Activated T-cell treated with anti-CD3 and anti-CD28 coated beads for 24 hours (primary cell): Measurements from ENCODE around the gene TGFB2.

ENCODE experiments used
- DNase-seq: peaks from one replicate; pipeline ENCODE4 v3.0.0-alpha.2; 2020; ENCODE audit warnings: low read depth

TGFB2 gene

DNA sequence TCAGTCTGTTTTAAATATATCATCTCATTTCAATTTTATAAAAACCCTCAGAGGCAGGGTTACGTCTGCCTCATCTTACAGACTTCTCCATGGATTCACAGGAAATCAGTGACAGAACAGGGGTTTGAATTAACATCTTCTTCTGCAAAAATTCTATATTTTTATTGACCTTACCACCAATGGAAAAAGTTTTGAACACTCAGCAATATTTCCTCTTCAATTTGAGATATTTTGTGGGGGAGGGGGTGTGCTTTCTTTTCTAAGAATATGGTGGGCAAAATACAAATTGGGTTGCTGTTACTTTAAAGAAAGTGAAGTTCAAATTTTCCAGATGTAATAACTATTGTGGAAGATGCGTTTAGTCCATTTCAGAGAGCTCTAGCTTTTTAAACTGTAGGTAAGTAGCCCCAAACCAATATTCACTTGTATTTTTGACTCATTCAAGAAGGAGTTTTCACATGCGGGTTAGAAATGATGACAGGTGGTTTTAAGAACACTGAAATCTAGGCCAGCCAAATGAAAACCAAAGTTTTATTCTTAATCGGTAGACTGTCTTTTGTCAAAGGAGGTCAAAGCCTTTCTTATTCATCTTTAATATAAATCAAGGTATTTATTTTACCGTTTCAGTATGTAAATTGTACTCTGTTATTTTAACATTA lies 17.4 kb downstream of the TGFB2 start:
- DNase-seq: no peak

DNA sequence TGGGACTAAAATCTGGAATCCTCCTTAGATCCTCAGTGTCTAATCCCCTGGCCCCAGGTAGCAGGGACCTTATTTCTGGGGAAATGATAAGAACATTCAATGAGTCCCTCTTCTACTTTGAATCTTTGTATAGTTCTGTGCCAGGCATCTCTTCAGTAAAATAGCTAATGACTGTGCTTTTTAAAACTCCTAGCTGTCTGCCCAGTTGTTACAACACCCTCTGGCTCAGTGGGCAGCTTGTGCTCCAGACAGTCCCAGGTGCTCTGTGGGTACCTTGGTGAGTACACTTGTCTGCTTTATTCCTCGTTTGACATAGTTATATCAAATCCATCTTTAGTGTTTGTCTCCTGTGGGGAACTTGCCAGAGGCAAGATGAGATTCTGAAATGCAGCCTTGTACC lies 18.0 kb downstream of the TGFB2 start:
- no peak for DNase-seq

DNA sequence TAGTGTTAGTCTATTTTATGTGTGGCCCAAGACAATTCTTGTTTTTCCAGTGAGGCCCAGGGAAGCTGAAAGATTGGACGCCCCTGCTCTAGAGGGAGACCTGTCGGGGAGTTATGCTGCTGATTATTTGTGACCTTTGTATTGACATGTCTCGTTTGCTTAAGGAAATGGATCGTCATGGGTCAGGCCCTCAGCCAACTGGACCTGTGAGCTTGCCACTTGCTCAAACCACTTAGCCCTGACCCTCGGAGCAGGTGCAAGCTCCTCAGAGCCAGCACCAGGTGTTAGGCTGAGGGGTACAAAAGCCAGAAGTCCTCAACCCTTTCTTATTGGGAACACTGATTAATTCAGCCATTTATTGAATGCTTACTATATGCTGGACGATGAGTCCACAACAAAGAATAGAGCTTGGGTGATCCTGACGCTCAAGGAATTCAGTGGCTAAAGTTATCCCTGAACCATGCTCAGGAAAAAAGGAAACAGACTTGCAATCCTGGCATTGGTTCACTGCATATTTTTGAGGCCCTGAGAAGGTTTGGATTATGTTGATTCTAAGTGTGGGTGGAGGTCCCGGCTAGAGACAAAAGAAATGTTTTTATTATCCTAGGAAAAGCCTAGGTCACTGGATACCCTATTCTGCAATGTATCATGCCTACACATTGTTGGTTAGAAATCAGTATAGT lies 19.0 kb downstream of the TGFB2 start:
- DNase-seq: no peak

DNA sequence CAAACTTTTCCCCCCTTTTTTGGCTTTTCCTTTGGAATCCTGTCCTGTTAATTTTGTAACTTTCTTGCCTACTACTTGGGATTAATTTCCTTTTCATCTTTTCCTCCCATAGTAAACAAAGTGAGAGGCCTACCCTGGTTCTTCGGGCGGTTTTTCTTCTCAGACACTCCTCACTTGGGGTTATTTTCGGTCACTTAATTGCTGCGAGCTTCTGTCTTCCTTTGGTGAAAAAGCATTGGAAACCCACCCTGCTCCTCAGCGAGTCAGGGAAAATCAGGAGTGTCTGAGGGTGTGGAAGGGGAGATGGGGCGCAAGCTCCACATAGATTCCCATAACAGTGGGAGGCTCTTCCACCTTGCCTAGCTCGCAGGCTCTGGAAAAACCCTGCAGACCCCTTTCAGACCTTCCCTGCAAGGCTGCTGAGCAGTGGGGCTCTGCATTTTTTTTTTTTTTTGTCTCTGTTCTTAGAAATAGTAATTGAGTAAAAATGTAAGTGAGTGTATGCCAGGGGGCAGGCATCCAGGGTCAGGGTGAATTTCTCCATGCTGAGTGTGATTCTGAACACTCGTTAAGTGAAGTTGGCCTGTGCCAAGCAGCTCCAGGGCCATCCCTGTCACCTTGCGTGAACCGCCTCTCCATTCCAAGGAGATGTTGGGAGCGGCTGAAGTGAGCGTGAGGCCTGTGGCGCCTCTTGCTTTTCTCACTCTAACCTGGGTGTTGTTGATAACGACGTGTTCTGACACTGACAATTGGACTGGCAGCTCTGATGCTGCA lies 20.3 kb downstream of the TGFB2 start:
- DNase-seq: no peak

DNA sequence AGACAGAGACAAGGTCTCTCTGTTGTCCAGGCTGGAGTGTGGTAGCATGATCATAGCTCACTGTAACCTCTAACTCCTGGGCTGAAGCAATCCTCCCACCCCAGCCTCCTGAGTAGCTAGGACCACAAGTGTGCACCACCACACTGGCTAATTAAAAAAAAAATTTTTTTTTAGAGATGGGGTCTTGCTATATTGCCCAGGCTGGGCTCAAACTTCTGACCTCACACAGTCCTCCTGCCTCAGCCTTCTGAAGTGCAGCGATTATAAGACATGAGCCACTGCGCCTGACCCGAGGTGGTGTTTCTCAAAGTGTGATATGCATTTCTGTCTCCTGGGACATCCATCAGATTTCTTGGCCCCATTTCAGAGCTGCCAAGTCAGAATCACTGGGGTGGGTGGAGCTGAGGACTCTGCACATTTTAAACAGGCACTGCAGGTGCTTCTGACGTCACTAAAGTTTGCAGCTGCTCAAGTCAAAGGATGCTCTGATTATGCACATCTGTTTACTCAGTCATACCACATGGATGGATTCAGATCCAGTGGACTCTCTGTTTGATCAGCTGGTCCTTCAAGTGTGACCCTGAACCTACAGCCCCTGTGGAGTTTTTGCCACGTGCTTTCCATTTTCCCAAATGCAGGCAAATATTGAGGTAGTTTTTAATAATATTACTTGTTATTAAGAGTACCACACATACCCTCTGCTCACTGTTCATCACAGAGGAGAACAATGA lies 21.4 kb downstream of the TGFB2 start:
- no peak for DNase-seq

DNA sequence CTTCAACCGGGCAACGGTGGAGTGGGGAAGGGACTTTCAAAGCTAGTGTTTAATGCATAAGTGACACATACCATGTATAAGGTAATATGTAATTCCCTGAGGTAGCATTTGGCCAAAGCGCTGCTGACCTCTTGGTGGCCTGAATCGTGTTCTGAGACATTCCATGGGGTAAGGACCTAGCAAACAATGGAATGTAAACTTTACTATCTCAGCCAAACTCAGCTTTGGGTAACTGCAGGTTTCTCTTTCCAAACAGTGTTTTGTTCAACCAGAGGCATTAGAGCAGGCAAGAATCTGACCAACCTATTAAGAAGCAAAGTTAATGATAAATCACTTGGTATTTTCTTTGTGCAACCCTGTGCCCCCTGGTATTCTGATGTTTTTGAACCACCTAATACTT lies 22.0 kb downstream of the TGFB2 start:
- no peak for DNase-seq

DNA sequence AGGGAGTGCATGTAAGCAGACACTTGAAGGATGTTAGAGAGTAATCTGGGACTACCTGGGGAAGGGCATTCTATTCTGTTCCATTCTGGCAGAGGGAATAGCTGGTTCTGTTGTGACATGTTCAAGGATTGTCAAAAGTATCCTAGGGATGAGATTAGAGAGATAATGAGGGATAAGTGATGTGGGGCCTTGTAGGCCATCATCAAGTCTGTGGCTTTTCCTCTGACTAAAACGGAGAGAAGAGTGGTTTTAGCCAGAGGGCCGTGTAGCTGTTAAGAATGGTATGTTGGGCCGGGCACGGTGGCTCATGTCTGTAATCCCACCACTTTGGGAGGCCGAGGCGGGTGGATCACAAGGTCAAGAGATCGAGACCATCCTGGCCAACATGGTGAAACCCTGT lies 23.6 kb downstream of the TGFB2 start:
- DNase-seq: no peak

DNA sequence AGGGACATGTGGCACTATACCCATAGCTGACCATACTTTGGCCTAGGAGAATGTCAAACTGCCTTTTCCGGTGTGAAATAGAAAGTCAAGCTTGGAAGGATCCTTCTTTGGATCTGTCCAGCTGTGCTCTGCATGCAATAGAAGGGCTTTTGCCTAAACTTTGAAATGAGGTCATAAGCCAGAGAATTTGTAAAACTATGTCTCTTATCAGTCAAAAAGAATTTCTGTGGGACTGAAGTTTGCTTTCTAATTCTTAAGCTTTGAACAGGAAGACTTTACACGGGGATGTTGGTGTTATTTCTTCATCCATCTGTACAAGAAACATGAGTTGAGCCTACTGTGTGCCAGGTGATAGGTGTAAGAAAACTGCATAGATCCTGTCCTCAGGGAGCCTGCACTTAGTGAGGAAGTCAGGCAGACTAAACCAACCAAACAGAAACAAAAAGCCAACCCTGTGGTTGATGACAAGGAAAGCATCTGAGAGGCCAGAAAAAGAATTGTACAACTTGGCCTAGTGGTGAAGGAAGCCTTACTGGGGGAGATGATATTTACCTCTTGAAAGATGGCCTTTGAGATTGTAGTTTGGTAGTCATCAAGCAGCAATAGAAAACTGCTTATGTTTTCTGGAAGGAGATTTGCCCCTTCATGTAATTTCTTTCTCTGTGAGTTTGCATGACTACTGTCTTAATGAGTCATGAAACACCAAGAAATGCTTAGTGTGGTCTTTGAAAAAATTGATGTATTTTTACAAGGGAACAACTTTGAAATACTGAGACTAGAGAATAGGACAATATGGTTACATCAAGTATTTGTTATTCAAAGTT lies 24.8 kb downstream of the TGFB2 start:
- no peak for DNase-seq

DNA sequence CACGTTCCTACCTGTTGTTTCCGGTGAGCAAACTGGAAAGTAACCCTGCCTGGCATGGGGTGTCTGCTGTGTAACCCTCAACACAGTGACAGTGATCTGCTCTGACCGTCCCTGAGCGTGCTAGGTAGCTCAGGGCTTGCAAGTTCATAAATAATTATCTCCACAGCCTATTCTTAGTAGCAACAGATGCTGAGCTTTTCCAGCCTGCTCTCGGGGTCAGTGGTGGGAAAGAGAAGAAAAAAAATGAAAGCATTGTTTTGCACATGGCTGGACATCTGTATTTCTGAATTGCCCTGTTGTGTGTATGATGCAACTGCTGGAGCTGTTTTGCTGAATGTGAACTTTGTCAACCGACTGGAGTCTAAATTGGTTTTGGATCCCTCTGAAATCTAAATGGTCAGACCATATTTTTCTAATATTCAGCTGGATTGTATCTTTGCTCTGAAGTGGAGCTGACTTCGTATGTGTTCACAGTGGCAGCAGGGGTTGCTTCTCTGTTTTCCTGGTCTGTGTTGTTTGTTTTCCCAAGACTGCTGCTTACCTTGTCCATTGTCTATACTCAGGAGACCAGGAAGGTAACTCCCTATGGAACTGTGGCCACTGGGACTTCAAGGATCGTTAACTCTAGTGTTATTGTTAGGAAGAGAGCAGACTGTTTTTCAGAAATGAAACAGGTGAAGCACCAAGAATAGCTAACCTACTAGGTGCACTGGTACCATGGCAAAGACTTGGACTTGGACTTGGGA lies 27.0 kb downstream of the TGFB2 start:
- DNase-seq: no peak

DNA sequence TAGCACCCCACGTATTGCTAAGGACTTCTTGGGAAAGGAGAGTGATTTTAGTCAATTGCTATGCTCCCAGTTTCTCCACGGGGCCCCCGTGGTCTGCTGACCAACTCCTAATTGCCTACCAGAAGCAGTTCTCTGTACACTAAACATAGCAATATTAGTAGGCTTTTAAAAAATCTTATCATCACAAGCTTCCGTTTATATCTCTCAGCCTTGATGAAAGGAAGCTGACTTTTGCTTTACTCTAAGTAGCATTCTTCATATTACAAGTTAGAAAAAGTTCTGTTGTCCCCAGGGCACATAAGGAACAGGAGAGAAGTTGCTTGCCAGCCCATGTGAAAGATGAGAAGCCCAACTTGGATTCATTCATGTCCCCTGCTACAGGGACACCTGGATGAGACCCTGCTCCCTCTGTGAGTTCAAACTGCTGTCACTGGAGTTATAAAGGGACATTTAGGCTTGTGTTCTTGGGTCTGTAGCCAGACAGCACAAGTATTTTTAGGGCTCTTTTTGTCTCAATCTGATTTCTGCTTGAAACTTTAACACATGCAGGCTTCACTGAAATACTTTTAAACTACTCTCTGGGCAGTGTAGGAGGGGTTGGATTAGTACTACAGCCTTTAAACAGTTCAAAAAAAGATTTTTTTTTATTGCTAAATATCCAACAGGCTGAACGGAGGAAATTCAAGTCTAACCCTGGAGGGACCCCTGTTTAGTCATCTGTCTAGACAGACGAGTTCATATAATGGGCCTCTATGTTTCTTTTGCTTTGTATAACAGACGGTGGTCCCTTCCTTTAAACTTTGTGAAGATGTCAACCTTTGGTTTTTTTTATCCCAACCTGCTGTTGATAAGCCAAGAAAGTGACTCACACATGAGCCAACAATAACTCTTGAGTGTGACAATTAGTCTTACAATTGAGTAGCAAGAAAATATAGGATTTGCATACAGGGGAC lies 29.5 kb downstream of the TGFB2 start:
- DNase-seq: no peak

DNA sequence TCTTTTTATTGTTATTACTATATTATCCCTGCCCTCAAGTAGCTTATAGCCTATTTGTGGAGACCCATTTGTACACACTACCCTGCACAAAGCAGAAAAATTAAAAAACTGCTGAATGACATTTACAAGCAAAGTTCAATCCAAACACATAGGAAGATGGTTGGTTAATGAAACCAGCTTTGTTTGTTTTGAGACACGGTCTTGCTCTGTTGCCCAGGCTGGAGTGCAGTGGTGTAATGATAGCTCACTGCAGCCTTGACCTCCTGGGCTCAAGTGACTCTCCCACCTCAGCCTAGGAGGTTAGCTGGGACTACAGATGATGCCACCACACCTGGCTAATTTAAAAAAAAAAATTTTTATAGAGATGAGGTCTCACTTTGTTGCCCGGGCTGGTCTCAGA lies 31.6 kb downstream of the TGFB2 start:
- no peak for DNase-seq

DNA sequence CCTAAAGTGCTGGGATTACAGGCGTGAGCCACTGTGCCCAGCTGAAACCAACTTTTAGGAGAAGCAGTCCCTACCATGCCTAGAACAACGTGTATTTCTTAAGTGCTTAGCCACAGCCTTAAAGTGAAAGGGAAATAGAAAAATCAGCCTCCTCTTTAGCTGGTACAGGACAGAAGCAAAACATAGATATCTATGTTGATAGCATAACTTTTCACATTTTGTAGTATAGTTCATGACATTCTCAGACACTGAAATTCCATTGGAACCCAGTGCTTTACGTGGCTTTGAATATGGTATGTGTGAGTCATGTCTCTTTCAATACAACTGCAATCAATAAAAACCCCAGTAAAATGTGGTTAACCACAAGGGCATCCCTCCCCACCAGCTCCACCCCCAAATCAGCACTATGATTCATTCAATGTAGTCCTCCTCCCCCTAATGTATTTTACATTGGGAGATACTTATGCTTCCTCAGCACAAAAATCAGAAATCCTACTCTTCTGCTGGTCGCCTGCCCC lies 32.1 kb downstream of the TGFB2 start:
- DNase-seq: peak; percentile 69

DNA sequence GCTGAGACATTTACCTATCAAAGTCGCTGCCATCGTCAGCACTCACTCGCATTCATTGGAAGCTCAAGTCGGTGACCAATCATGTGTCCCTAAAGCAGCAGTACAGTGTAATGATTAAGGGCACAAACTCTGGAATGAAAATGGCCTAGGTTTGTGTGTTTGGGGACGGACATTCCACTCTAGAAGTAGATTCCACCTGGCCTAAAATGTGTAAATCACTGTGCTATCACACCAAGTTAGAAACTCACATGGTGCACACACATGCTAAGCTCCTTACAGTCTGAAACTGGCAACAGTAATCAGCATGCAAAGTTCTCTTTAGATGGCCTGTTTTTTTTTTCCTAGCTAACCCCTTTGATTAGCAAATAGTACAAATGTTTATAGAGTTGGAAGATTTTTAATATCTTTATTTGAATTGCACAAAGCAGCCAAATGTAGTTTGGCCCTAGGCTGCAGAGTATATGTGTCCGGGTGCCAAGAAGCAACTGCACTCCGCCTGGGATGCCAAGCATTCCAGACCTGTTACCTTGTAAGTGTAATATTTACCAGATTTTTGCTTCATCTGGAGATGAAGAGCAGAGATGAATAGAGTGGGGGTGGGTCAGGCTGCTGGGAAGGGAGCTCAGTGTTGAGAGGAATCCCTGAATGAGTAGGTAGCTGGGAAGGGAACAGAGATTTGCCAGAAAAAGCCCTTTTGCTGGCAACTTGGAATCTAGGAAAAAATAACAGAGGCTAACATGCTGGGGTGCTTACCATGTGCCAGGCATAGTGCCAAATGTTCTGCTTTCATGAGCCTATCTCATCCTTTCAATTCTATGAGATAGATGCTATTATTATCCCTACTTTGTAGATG lies 35.2 kb downstream of the TGFB2 start:
- DNase-seq: no peak

DNA sequence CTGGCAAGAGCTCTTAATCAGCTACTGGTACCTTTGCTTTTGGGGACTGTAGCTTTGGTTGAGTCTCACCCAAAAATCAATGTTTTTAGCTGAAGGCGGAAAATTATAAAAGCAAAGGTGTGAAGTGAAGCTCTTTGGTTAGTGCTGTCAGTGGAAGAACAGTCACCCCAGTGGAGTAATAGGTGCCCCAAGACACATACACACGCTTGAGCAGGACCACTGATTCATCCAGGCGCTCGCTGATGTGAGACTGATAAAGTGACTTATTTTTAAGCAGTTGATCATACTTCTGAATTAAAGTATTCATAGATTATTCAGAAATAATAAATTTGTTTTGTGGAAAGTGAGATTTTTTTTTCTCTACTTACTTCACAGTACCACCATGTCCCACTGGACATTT lies 37.1 kb downstream of the TGFB2 start:
- DNase-seq: no peak

DNA sequence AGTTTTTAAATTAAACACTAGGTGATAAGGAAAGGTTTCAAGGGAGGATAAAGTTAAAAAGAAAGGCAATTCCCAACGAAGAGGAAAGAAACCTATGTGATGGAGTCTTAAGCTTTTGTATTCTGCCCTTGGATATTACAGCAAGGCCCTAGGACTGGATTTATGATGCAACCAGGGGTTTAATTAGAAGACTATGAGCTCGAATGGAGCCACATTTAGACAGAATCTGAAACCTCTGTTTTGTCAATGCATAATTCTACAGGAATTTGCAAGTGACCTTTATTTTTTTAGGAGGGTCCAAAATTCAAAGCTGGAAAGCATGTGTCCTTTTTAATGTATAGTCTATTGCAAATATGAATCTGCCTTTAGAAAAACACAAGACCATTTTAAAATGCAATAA lies 37.9 kb downstream of the TGFB2 start:
- no peak for DNase-seq

DNA sequence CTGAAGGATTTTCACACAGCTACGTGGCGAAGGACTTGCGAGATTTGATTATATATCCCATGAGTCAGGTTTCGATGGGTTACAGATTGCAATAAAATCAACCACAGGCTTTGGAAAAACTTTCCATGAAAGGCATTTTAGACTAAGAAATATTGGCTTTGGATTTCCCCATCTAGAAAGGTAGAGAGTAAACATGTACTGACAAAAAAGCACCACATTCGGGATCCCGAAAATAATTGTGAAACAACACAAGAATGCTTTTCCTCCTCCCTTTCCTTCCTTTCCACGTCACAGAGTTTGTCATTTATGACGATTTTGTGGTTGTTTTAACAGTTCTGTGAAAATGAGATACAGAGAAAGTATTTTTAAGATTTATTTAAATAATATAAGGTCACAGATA lies 38.5 kb downstream of the TGFB2 start:
- DNase-seq: no peak

DNA sequence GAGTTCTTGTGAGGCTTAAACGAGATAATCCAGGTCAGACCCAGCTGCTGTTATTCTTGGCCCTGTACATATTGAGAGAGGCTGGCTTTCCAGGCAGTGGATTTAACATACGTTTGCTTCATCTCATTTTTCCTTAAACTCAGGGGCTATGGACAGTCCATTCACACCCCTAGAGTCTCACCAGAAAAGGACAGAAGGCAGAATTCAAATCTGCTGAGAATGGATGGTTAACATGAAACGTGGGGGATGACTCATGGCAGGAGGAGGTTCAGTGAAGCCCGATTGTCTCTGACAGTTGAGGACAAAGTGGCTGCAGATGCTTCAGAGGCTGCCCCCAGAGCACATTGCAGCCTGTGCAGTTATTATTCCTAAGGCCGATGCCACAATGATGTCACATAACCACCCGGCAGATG lies 39.5 kb downstream of the TGFB2 start:
- DNase-seq: no peak

DNA sequence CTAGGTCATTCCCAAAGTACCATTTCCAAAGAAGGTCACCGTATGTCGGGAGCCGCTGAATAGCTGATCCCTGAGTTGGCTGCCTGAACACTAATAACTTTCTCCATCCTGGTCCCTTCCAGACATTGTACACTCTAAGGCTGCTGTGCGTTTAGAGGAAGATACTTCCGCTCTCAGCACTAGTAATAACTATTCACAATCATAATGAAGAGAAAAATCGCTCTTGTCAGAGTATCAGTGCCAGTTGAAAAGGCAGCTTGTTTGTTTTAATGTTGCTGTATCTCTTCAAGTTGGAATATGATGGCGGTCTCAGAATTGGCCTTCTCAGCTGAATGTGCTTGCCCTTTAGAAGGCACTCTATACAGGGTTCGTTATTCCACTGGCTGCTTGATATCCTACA lies 43.5 kb downstream of the TGFB2 start:
- no peak for DNase-seq

DNA sequence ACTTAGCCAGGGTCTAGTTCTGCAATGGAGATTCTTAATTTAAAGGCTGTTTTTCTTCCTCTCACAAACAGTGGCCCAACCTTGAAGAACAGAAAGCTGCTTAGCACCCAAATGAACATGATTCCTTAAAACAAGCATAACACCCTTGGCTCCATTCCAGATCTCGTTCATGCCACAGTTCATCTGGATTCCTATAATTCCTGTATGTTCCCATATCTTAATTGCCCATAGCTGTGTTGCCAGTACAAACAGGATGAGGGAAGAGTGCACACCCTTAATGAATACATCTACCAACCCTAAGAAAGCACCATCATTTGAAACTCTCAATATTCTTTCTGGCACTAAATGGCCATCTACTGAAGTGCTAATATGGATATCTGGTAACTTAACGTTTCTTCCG lies 45.5 kb downstream of the TGFB2 start:
- no peak for DNase-seq
